GM12878 (cell line): ENCODE data around the gene HYDIN. TPM values are rescaled to one million over a fixed set of nuclear protein-coding genes. Genes with fewer than 3 reads are reported as not detected.

Source experiments
- ATAC-seq: fragments of 200-7000 bp; cut with Tn5 transposase; 3 replicates; pipeline ENCODE4 v1.9.1; 2020; ENCODE audit warnings: mild to moderate bottlenecking, moderate library complexity
- BruUV-seq: library from RNA; stranded (reverse); fragments of 400-500 nt; replicated peaks from 2 replicates; lab custom pipeline; 2021; lab: Mats Ljungman, UMichigan
- CTCF ChIA-PET: fragments of 300-600 bp; sonication (Branson Sonifier 250); formaldehyde crosslinking; extraction: SDS; loops from one replicate; lab custom pipeline; 2021; ENCODE audit warnings: inconsistent platforms; lab: Yijun Ruan, JAX
- POLR2A ChIA-PET: fragments of 350-600 bp; formaldehyde crosslinking; extraction: SDS; loops from one replicate; lab custom pipeline; 2021; ENCODE audit warnings: inconsistent platforms; lab: Charles Lee
- RAD21 ChIA-PET: fragments of 300-600 bp; sonication (Branson Sonifier 250); formaldehyde crosslinking; loops from one replicate; lab custom pipeline; 2023; ENCODE audit warnings: antibody characterized with exemption; ENCODE audit not compliant: unreplicated experiment; lab: Charles Lee
- SMC1A ChIA-PET: fragments of 300-600 bp; sonication (Branson Sonifier 250); formaldehyde crosslinking; loops from one replicate; lab custom pipeline; 2023; ENCODE audit not compliant: unreplicated experiment, uncharacterized antibody; lab: Charles Lee
- DNase-seq: peaks from one replicate; pipeline ENCODE4 v3.0.0-alpha.2; 2011; ENCODE audit warnings: low read depth, low spot score
- FAIRE-seq: peaks from 3 replicates; lab custom pipeline; 2011; peaks lifted over from hg19 to GRCh38; lab: Jason Lieb, UNC
- H2AFZ ChIP-seq: 2 replicates; pipeline ENCODE4 v1.6.0; 2011; ENCODE audit warnings: low read depth, low read length, control low read depth; ENCODE audit not compliant: control insufficient read depth
- H3K27ac ChIP-seq: 2 replicates; pipeline ENCODE4 v1.5.1; 2011; ENCODE audit warnings: control low read depth; ENCODE audit not compliant: control insufficient read depth, insufficient read depth
- H3K27me3 ChIP-seq, 2 experiments: replicated peaks in 1 of 2; 2 replicates each; pipeline versions ENCODE4 v1.6.0 to v1.6.1; 2011; ENCODE audit warnings: low read length in 1 of 2; ENCODE audit not compliant: control insufficient read depth in 2 of 2, insufficient read depth in 2 of 2
- H3K36me3 ChIP-seq, 2 experiments: 2 replicates each; pipeline ENCODE4 v1.5.1; 2011; ENCODE audit warnings: low read length in 1 of 2; ENCODE audit not compliant: control insufficient read depth in 2 of 2, insufficient read depth in 2 of 2
- H3K4me1 ChIP-seq: 2 replicates; pipeline ENCODE4 v1.6.1; 2011; ENCODE audit warnings: mild to moderate bottlenecking, low read length, moderate library complexity, mixed read lengths; ENCODE audit not compliant: control insufficient read depth, insufficient read depth
- H3K4me2 ChIP-seq: 2 replicates; pipeline ENCODE4 v1.6.0; 2011; ENCODE audit warnings: control low read depth; ENCODE audit not compliant: control insufficient read depth, insufficient read depth
- H3K4me3 ChIP-seq: fragments of 200-600 bp; sonication (generic); 2 replicates; pipeline ENCODE4 v1.5.1; 2016
- H3K79me2 ChIP-seq: 2 replicates; pipeline ENCODE4 v1.6.0; 2011; ENCODE audit warnings: low read length; ENCODE audit not compliant: control insufficient read depth, insufficient read depth
- H3K9ac ChIP-seq: 2 replicates; pipeline ENCODE4 v1.8.0; 2011; ENCODE audit warnings: low read length, control low read depth, mixed read lengths; ENCODE audit not compliant: control insufficient read depth, insufficient read depth
- H3K9me3 ChIP-seq: replicated peaks from 3 replicates; pipeline ENCODE4 v1.5.1; 2011; ENCODE audit warnings: mild to moderate bottlenecking, low read length; ENCODE audit not compliant: control insufficient read depth, insufficient read depth
- H4K20me1 ChIP-seq: 2 replicates; pipeline ENCODE4 v1.6.0; 2011; ENCODE audit not compliant: control insufficient read depth, insufficient read depth
- CHD4 ChIP-seq: fragments of 200-600 bp; sonication (generic); IDR thresholded peaks from 2 replicates; pipeline ENCODE4 v1.6.1; 2016; ENCODE audit warnings: mild to moderate bottlenecking
- POLR2AphosphoS2 ChIP-seq: IDR thresholded peaks from 2 replicates; pipeline ENCODE4 v1.6.1; 2011; ENCODE audit warnings: low read depth, mild to moderate bottlenecking, low read length, improper control_type of control experiment, moderate library complexity
- YY1 ChIP-seq: IDR thresholded peaks from 2 replicates; pipeline ENCODE4 v1.6.1; 2011; ENCODE audit warnings: low read depth, mild to moderate bottlenecking, low read length
- ZZZ3 ChIP-seq: IDR thresholded peaks from 2 replicates; pipeline ENCODE4 v1.6.1; 2011; ENCODE audit warnings: low read depth; ENCODE audit not compliant: control insufficient read depth, insufficient read length
- WGBS: methylation state at CpG from one replicate; pipeline ENCODE4 v1.1.6; 2016; ENCODE audit warnings: low lambda C conversion rate; ENCODE audit not compliant: insufficient replicate concordance, insufficient coverage; ENCODE audit errors: missing lambda C conversion rate; 5-methylcytosine and 5-hydroxymethylcytosine counted together
- in situ Hi-C: fragments of 300-500 bp; cut with MboI; formaldehyde crosslinking; loops from 9 replicates; pipeline ENCODE4 v1.14.3; 2018; ENCODE audit warnings: mixed read lengths
- intact Hi-C: fragments of 100-400 bp; cut with micrococcal nuclease; formaldehyde crosslinking; loops from one replicate; pipeline ENCODE4 v1.14.2; 2022; ENCODE audit not compliant: unreplicated experiment
- polyA plus RNA-seq, 11 experiments: library from polyadenylated mRNA; depleted of rRNA in 4 of 11; unstranded in 6 of 11; stranded (reverse) in 5 of 11; fragments of >200 nt; fragmentation: Nextera tagmentation in 4 of 11; fragmentation: Illumina TruSeq in 1 of 11; extraction: Ambion mirVana in 4 of 11; extraction: Trizol in 1 of 11; gene quantifications; 1 replicate in 1 of 11; 2 replicates in 10 of 11; pipeline versions ENCODE4 v1.2.1 to v1.2.3, GENCODE V29; 2011 to 2016; ENCODE audit warnings: inconsistent platforms in 2 of 11, missing spikeins in 2 of 11, low read depth in 1 of 11
- total RNA-seq, 4 experiments: library from RNA; depleted of rRNA in 3 of 4; stranded (reverse); fragments of >200 nt in 3 of 4; fragmentation: Illumina TruSeq in 1 of 4; extraction: Trizol in 1 of 4; gene quantifications; 2 replicates each; pipeline versions ENCODE4 v1.2.1 to v1.2.3, GENCODE V29; 2013 to 2021
- TF ChIP-seq, protein P1 (sequence below): fragments of 450-650 bp; IDR thresholded peaks from 2 replicates; pipeline ENCODE4 v1.6.1; 2016; ENCODE audit warnings: mild to moderate bottlenecking, moderate library complexity, borderline replicate concordance

HYDIN gene
- total and polyA plus RNA-seq, 10 of the 15 experiments (the other 5 are each of a cell fraction or from before 2014, with no cell fraction given), result 0.01 to 0.30 (median 0.10) TPM; not detected in 7

DNA sequence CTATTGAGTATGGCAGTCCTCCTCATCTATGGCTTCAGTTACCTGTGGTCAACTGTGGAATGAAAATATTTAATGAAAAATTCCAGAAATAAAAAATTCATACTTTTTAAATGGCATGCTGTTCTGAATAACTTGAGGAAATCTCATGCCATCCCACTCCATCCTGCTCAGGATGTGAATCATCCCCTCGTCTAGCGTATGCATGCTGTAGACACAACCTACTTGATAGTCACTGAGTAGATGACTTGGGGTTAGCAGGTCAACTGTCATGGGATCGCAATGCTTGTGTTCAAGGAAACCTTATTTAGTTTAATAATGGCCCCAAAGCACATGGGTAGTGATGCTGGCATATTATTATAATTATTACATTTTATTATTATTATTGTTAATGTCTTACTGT, 424.7 kb downstream of the HYDIN start:
- no peak overlapping the region for H3K4me3 ChIP-seq
- H3K27me3 ChIP-seq, result no peaks in the 10 kb centered on the region
- H3K4me2 ChIP-seq, result no peak overlapping the region
- TF ChIP-seq ZZZ3 (no peak), YY1 (no peak)
- TF ChIP-seq, protein P1, sequence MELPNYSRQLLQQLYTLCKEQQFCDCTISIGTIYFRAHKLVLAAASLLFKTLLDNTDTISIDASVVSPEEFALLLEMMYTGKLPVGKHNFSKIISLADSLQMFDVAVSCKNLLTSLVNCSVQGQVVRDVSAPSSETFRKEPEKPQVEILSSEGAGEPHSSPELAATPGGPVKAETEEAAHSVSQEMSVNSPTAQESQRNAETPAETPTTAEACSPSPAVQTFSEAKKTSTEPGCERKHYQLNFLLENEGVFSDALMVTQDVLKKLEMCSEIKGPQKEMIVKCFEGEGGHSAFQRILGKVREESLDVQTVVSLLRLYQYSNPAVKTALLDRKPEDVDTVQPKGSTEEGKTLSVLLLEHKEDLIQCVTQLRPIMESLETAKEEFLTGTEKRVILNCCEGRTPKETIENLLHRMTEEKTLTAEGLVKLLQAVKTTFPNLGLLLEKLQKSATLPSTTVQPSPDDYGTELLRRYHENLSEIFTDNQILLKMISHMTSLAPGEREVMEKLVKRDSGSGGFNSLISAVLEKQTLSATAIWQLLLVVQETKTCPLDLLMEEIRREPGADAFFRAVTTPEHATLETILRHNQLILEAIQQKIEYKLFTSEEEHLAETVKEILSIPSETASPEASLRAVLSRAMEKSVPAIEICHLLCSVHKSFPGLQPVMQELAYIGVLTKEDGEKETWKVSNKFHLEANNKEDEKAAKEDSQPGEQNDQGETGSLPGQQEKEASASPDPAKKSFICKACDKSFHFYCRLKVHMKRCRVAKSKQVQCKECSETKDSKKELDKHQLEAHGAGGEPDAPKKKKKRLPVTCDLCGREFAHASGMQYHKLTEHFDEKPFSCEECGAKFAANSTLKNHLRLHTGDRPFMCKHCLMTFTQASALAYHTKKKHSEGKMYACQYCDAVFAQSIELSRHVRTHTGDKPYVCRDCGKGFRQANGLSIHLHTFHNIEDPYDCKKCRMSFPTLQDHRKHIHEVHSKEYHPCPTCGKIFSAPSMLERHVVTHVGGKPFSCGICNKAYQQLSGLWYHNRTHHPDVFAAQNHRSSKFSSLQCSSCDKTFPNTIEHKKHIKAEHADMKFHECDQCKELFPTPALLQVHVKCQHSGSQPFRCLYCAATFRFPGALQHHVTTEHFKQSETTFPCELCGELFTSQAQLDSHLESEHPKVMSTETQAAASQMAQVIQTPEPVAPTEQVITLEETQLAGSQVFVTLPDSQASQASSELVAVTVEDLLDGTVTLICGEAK, result no peak
- no peaks in the 10 kb centered on the region for H3K36me3 ChIP-seq
- SMC1A ChIA-PET, result no interaction called here
- H3K9me3 ChIP-seq, result peaks cover 2% of the 10 kb centered on the region; the same call in 1 of the 3 replicates
- no peak for DNase-seq
- H2AFZ ChIP-seq, result no peak overlapping the region
- 57% methylated on average over 3 of the region's 3 CpGs for WGBS
- no peak for FAIRE-seq
- H3K9ac ChIP-seq, result no peak overlapping the region
- RAD21 ChIA-PET, result no interaction called here
- CTCF ChIA-PET, result no interaction called here
- POLR2A ChIA-PET, result no interaction called here
- H3K4me1 ChIP-seq, result no peaks in the 10 kb centered on the region; the same call in 1 of the 2 replicates
- H4K20me1 ChIP-seq, result no peaks in the 10 kb centered on the region
- intact Hi-C loops, result no loop called here
- in situ Hi-C loops, result no loop called here
- no TSS peak for BruUV-seq
- no peak overlapping the region for H3K27ac ChIP-seq
- no peak for ATAC-seq
- peaks cover 2% of the 10 kb centered on the region for H3K79me2 ChIP-seq

GRCh38 chr16:70805380-70805779, 425.1 kb downstream of the HYDIN start:
- BruUV-seq, result no TSS peak
- peaks cover 6% of the 10 kb centered on the region for H3K79me2 ChIP-seq
- H3K4me3 ChIP-seq, result no peak overlapping the region
- FAIRE-seq (no peak), ATAC-seq (no peak), DNase-seq (no peak)
- CTCF ChIA-PET, result no interaction called here
- in situ Hi-C loops (no loop called here), intact Hi-C loops (no loop called here)
- H3K4me2 ChIP-seq, result no peak overlapping the region
- RAD21 ChIA-PET, result no interaction called here
- H3K27me3 ChIP-seq, result no peaks in the 10 kb centered on the region
- no peaks in the 10 kb centered on the region for H3K36me3 ChIP-seq
- H4K20me1 ChIP-seq, result no peaks in the 10 kb centered on the region
- TF ChIP-seq CHD4, result no peak
- no peak for TF ChIP-seq POLR2AphosphoS2
- no peak overlapping the region for H3K27ac ChIP-seq
- SMC1A ChIA-PET, result no interaction called here
- H3K9me3 ChIP-seq, result peaks cover 2% of the 10 kb centered on the region; the same call in 1 of the 3 replicates
- H2AFZ ChIP-seq, result no peak overlapping the region
- WGBS, result 25% methylated on average over 6 of the region's 6 CpGs
- no peak overlapping the region for H3K9ac ChIP-seq
- POLR2A ChIA-PET, result no interaction called here
- no peaks in the 10 kb centered on the region; the same call in 1 of the 2 replicates for H3K4me1 ChIP-seq
